Measurements from ENCODE around the gene EVI5L.

EVI5L gene

DNA sequence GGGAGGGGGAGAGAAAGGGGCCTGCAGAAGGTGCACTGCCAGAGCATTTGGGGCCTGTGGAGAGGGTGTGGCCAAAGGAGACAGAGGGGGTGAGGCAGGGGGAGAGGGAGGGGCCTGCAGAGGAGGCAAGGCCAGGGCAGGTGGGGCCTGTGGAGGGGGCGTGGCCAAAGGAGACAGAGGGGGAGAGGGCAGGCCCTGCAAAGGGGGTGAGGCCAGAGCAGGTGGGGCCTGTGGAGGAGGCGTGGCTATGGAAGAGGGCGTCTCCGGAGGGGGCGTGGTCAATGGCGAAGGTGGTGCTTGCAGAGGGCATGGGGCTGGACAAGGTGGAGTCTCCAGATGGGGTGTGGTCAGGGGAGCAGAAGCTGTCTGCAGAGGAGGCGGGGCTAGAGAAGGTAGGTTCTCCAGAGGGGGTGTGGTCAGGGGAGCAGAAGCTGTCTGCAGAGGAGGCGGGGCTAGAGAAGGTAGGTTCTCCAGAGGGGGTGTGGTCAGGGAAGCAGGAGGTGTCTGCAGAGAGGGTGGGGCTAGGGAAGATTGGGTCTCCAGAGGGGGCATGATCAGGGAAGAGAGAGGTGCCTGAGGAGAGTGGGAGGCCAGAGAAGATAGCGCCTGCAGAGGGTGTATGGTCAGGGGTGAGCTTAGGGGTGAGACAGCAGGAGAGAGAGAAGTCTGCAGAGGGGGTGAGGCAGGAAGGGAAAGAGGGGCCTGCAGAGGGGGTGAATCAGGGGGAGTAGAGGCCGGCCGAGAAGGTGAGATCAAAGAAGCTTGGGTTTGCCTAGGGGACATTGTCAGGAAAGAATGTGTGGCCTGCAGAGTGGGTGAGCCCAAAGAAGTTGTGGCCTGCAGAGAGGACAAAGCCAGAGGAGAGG, 40.8 kb downstream of the EVI5L start:
- Histone ChIP-seq H3K4me3 (ENCODE audit: low read depth, low read length) (no peak overlapping the region; the same call in 1 of the 2 replicates), H3K36me3 (no peaks in the 10 kb centered on the region), H3K27me3 (peaks cover 11% of the 10 kb centered on the region), H3K4me1 (peaks cover 3% of the 10 kb centered on the region; the same call in 1 of the 2 replicates), H3K9me3 (no peaks in the 10 kb centered on the region)
- TF ChIP-seq, protein P1, sequence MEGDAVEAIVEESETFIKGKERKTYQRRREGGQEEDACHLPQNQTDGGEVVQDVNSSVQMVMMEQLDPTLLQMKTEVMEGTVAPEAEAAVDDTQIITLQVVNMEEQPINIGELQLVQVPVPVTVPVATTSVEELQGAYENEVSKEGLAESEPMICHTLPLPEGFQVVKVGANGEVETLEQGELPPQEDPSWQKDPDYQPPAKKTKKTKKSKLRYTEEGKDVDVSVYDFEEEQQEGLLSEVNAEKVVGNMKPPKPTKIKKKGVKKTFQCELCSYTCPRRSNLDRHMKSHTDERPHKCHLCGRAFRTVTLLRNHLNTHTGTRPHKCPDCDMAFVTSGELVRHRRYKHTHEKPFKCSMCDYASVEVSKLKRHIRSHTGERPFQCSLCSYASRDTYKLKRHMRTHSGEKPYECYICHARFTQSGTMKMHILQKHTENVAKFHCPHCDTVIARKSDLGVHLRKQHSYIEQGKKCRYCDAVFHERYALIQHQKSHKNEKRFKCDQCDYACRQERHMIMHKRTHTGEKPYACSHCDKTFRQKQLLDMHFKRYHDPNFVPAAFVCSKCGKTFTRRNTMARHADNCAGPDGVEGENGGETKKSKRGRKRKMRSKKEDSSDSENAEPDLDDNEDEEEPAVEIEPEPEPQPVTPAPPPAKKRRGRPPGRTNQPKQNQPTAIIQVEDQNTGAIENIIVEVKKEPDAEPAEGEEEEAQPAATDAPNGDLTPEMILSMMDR (IDR thresholded peaks at IDR 0.05; ENCODE audit: low read depth, low read length), result no peak
- DNase-seq, result peak; percentile 81

DNA sequence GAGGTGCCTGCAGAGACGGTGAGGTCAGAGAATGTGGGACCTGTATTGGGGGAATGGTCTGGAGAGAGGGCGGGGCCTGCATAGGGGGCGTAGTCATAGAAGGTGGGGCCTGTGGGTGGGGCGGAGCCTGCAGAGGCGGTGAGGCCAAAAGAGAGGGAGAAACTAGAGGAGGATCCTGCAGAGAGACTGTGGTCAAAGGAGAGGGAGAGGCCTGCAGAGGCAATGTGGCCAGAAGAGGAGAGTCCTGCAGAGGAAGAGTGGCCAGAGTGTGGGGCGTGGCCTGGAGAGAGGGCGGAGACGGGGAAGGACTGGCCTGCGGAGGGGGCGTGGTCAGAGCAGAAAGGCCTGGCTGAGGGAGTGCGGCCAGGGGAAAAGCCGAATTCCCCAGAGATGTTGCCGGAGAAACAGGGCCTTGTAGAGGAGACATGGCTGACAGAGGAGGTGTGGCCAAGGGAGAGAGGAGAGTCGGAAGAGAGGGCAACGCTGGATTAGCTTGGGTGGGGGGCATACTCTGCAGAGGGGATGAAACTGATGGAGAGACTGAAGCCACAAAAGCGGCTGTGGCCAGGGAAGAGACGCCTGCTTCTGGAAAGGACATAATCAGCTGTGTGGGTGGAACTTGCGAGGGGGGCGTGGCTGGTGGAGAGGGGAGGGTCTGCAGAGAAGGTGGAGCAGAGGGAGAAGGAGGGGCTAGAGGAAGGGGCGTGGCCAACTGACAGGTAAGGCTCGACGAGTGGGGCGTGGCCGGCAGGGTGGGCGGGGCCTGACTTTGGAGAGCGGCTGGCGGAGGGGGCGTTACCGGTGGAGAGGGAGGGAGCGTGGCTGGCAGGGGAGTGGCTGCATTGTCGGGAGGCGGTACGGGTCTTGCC, 41.7 kb downstream of the EVI5L start:
- DNase-seq, result peak; percentile 98
- H3K9me3 ChIP-seq, result no peaks in the 10 kb centered on the region
- H3K4me3 ChIP-seq (ENCODE audit: low read depth, low read length), result peak overlapping the region; percentile 52
- H3K4me1 ChIP-seq, result peaks cover 3% of the 10 kb centered on the region; the same call in 1 of the 2 replicates
- H3K27me3 ChIP-seq, result peaks cover 11% of the 10 kb centered on the region
- TF ChIP-seq, protein P1 (IDR thresholded peaks at IDR 0.05; ENCODE audit: low read depth, low read length), result no peak
- no peaks in the 10 kb centered on the region for H3K36me3 ChIP-seq

DNA sequence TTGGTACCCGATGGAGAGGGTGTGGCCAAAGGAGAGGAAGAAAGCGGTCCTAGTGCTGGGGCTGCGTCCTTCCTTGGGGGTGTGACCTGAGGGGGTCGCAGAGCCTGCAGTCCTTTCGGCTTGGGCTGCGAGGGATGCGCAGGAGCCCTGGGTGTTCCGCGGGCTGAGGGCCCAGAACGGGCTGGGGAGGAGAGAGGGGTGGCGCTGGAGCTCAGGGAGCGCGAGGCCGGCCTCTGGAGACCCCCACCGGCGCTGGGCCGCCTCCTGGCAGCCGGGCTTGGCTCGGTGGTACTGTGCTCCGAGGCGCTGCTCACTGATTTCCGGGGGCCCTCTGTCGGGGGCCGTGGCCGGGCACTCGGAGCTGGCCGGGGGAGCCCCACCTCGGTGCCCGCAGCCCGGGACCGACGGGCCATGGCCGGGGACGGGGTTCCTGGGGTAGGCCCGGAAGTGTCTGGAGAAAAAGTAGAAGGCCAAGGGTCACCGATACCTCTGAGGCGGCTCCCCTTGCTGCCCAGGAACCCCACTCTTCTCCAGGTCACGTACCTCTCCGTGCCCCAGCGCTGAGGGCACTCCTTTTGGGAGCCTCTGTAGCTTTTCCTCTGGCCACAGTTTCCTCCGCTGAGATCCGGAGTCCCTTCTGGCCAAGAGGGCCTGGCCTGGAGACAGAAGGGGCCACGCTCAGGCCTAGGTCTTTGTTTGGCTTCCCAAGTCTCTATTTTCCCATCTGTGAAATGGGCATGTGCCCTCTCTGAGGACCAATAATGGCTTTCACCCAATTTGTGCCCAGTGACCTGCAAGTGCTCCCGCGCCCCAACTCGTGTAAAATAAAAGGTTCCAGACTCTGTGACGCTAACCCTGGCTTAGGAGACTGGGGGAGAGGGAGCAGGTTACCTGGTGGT, 42.5 kb downstream of the EVI5L start:
- H3K27me3 ChIP-seq, result peaks cover 11% of the 10 kb centered on the region
- no peak for DNase-seq
- no peaks in the 10 kb centered on the region for H3K9me3 ChIP-seq
- TF ChIP-seq, protein P1 (IDR thresholded peaks at IDR 0.05; ENCODE audit: low read depth, low read length), result no peak
- H3K4me3 ChIP-seq (ENCODE audit: low read depth, low read length), result no peak overlapping the region
- H3K4me1 ChIP-seq, result peaks cover 3% of the 10 kb centered on the region; the same call in 1 of the 2 replicates
- no peaks in the 10 kb centered on the region for H3K36me3 ChIP-seq

DNA sequence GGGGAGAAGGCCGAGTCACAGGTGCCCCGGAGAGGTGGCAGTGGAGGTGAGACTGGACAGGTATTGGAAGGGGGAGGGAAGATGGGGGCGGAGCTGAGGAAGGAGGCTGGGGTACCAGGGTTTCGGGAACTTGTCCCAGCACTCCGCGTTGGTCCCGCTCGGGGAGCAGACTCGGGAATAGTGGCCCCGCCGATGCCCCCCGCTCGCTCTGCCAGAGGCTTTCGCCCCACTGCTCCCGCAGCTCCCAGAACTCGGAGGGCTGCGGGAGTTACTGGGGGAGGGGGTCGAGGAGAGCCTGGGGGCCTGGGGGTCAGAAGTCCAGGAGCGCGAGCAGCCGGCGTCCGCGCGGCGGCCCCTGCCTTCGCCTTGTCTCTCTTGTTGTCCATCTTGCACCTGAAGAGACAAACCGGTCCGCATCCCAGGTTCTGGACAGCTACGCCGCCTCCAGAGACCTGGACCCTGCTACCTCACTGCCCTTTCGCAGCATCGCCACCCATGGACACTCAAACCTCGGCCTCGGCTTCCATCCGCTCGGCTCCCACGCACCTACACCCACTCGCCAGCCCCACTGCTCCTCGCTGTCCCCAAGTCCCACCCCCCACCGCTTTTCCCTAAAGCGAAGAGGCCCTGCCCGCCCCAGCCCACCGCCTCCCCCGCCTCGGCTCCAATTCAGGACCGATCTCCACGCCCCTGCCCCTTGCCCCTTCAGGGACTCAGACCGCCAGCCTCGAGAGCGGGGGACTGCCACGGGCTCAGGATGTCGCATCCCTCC, 43.5 kb downstream of the EVI5L start:
- Histone ChIP-seq H3K36me3 (no peaks in the 10 kb centered on the region), H3K27me3 (peaks cover 11% of the 10 kb centered on the region), H3K4me3 (ENCODE audit: low read depth, low read length) (peak overlapping the region; percentile 66), H3K9me3 (no peaks in the 10 kb centered on the region), H3K4me1 (peaks cover 3% of the 10 kb centered on the region; the same call in 1 of the 2 replicates)
- DNase-seq, result no peak
- TF ChIP-seq, protein P1 (IDR thresholded peaks at IDR 0.05; ENCODE audit: low read depth, low read length), result no peak
